Bronchial epithelial cell (primary cell): ENCODE measurements around the gene FAM234B. TPM values are rescaled to one million over a fixed set of nuclear protein-coding genes. Genes with fewer than 3 reads are reported as not detected.

Experiments used
- DNase-seq: peaks from one replicate; pipeline ENCODE4 v3.0.0-alpha.2; 2010; ENCODE audit warnings: low read depth
- FAIRE-seq: peaks from 2 replicates; lab custom pipeline; 2011; peaks lifted over from hg19 to GRCh38; lab: Jason Lieb, UNC
- H3K27me3 ChIP-seq: 2 replicates; pipeline ENCODE4 v1.5.1; 2011; ENCODE audit warnings: low read length; ENCODE audit not compliant: control insufficient read depth, insufficient read depth
- H3K36me3 ChIP-seq: 2 replicates; pipeline ENCODE4 v1.5.1; 2011; ENCODE audit warnings: low read length; ENCODE audit not compliant: control insufficient read depth, insufficient read depth
- H3K4me3 ChIP-seq: 2 replicates; pipeline ENCODE4 v1.5.1; 2011; ENCODE audit warnings: mild to moderate bottlenecking, low read depth, low read length, control low read depth
- CTCF ChIP-seq: IDR thresholded peaks from 2 replicates; pipeline ENCODE4 v1.5.1; 2011; ENCODE audit warnings: mild to moderate bottlenecking, moderate library complexity, low read length, control low read depth, inconsistent platforms; ENCODE audit not compliant: insufficient read depth, severe bottlenecking
- total RNA-seq: library from RNA; depleted of rRNA; stranded (reverse); fragments of >200 nt; gene quantifications from 2 replicates; pipeline ENCODE4 v1.2.1, GENCODE V29; 2014

FAM234B gene
- total RNA-seq, 1 donor from 2014 or later = 2.4 TPM

- DNase-seq = peak; percentile 47
- Histone ChIP-seq H3K4me3 (no peak overlapping the region), H3K36me3 (no peaks in the 10 kb centered on the region), H3K27me3 (no peaks in the 10 kb centered on the region)
- TF ChIP-seq CTCF = no peak
- no peak for FAIRE-seq
These were observed 81.8 kb downstream of the FAM234B start for GRCh38 chr12:13125996-13126395.

GRCh38 chr12:13126494-13126893 is 82.3 kb downstream of the FAM234B start:
- Histone ChIP-seq H3K36me3 (no peaks in the 10 kb centered on the region), H3K27me3 (no peaks in the 10 kb centered on the region), H3K4me3 (no peak overlapping the region)
- DNase-seq (no peak), FAIRE-seq (no peak)
- TF ChIP-seq CTCF = no peak

GRCh38 chr12:13127444-13127843 is 83.3 kb downstream of the FAM234B start:
- FAIRE-seq = no peak
- no peak for DNase-seq
- H3K27me3 ChIP-seq = no peaks in the 10 kb centered on the region
- TF ChIP-seq CTCF = no peak
- no peaks in the 10 kb centered on the region for H3K36me3 ChIP-seq
- no peak overlapping the region for H3K4me3 ChIP-seq

- Histone ChIP-seq H3K27me3 (no peaks in the 10 kb centered on the region), H3K36me3 (no peaks in the 10 kb centered on the region), H3K4me3 (no peak overlapping the region)
- no peak for TF ChIP-seq CTCF
- DNase-seq (no peak), FAIRE-seq (peak; percentile 36)
These were observed 84.2 kb downstream of the FAM234B start for GRCh38 chr12:13128291-13128965.

- Histone ChIP-seq H3K27me3 (no peaks in the 10 kb centered on the region), H3K4me3 (no peak overlapping the region), H3K36me3 (no peaks in the 10 kb centered on the region)
- FAIRE-seq = no peak
- TF ChIP-seq CTCF = no peak
- no peak for DNase-seq
These were observed 86.8 kb downstream of the FAM234B start for GRCh38 chr12:13130981-13131380.

Other genes starting within 250 kb of the FAM234B start
- 42.2 and 56.9 TPM in 2 replicates for gene DDX47, start 231.0 kb upstream of the FAM234B start, total RNA-seq
- gene GPRC5A, start 152.8 kb upstream of the FAM234B start, total RNA-seq = 16.1 and 19.3 TPM in 2 replicates
- gene GPRC5D, start 92.2 kb upstream of the FAM234B start, total RNA-seq = 0.77 TPM in 1 of 2 replicates, not detected in the other
- 4.2 and 6.1 TPM in 2 replicates for gene HEBP1, start 44.1 kb upstream of the FAM234B start, total RNA-seq
- gene GSG1, start 59.3 kb downstream of the FAM234B start, total RNA-seq = not detected in 2 replicates
- gene EMP1, start 152.3 kb downstream of the FAM234B start, total RNA-seq = 15.6 and 21.3 TPM in 2 replicates